K562 (cell line): ENCODE data around the gene DIP2C.

ENCODE experiments used
- ETV6 ChIP-seq, 3 experiments: fragments of 150-350 bp in 1 of 3; sonication (generic) in 1 of 3; formaldehyde crosslinking in 1 of 3; IDR thresholded peaks; 2 replicates each; pipeline versions ENCODE4 v1.6.1 to v1.8.0; 2014 to 2022; ENCODE audit warnings: borderline replicate concordance in 2 of 3, low read depth in 2 of 3, antibody characterized with exemption in 1 of 3, low read length in 1 of 3, mild to moderate bottlenecking in 1 of 3, missing genetic modification reagents in 1 of 3
- HNRNPK ChIP-seq: fragments of 200-400 bp; formaldehyde crosslinking; IDR thresholded peaks from one replicate; pipeline ENCODE4 v1.6.1; 2018; ENCODE audit warnings: mild to moderate bottlenecking, low read depth, low read length; ENCODE audit not compliant: poor library complexity, severe bottlenecking
- MYNN ChIP-seq, 2 experiments: sonication (generic); formaldehyde crosslinking in 1 of 2; IDR thresholded peaks; 2 replicates each; pipeline versions ENCODE4 v1.5.0 to v1.6.1; 2016 to 2020; ENCODE audit warnings: antibody characterized with exemption in 1 of 2, missing genetic modification reagents in 1 of 2
- ZNF274 ChIP-seq: IDR thresholded peaks from 2 replicates; pipeline ENCODE4 v1.6.1; 2011; ENCODE audit warnings: low read depth, mild to moderate bottlenecking, low read length, moderate library complexity, borderline replicate concordance
- TF ChIP-seq, protein P1 (sequence below): fragments of 450-650 bp; IDR thresholded peaks from 2 replicates; pipeline ENCODE4 v1.6.1; 2014; ENCODE audit warnings: low read depth, mild to moderate bottlenecking, moderate library complexity, borderline replicate concordance
- TF ChIP-seq, protein P2 (sequence below), 2 experiments: IDR thresholded peaks in 1 of 2; conservative IDR thresholded peaks in 1 of 2; 2 replicates each; pipeline ENCODE4 v1.6.1; 2016; ENCODE audit warnings: low read depth in 2 of 2, mild to moderate bottlenecking in 1 of 2, missing compliant biosample characterization in 1 of 2, missing genetic modification characterization in 1 of 2, moderate library complexity in 1 of 2

DNA sequence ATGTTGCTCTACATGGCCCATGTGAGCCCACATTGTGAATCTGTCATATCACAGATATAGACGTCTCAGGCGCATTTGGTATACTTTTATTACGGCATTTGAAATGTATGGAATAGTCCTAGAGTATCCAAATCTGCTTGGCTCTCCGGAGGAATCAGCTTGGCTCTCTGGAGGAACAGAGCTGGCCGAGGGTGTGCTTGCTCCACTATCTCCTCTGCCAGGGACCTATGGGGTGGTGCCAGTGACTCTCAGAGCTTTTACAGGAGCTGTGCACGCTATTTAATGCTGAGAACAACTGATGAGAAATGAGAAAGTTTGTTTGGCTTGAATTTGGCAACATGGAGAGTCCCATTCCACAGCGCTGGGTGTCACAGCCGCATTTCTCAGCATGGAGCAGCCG lies 410.2 kb downstream of the DIP2C start:
- TF ChIP-seq MYNN (IDR thresholded peaks at IDR 0.05) (no peak), MYNN (CRISPR knock-in tag; IDR thresholded peaks at IDR 0.05) (no peak), HNRNPK (no peak), ETV6 (IDR thresholded peaks at IDR 0.05; ENCODE audit: borderline replicate concordance in 1 of 2, low read depth in 2 of 2, low read length in 1 of 2) (no peak), ETV6 (CRISPR knock-in tag; IDR thresholded peaks at IDR 0.05; ENCODE audit: borderline replicate concordance) (no peak), ZNF274 (no peak)
- TF ChIP-seq, protein P1, sequence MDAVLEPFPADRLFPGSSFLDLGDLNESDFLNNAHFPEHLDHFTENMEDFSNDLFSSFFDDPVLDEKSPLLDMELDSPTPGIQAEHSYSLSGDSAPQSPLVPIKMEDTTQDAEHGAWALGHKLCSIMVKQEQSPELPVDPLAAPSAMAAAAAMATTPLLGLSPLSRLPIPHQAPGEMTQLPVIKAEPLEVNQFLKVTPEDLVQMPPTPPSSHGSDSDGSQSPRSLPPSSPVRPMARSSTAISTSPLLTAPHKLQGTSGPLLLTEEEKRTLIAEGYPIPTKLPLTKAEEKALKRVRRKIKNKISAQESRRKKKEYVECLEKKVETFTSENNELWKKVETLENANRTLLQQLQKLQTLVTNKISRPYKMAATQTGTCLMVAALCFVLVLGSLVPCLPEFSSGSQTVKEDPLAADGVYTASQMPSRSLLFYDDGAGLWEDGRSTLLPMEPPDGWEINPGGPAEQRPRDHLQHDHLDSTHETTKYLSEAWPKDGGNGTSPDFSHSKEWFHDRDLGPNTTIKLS: no peak
- TF ChIP-seq, protein P2, sequence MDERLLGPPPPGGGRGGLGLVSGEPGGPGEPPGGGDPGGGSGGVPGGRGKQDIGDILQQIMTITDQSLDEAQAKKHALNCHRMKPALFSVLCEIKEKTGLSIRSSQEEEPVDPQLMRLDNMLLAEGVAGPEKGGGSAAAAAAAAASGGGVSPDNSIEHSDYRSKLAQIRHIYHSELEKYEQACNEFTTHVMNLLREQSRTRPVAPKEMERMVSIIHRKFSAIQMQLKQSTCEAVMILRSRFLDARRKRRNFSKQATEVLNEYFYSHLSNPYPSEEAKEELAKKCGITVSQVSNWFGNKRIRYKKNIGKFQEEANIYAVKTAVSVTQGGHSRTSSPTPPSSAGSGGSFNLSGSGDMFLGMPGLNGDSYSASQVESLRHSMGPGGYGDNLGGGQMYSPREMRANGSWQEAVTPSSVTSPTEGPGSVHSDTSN (CRISPR knock-in tag; IDR thresholded peaks at IDR 0.05; ENCODE audit: low read depth): no peak
- TF ChIP-seq, protein P2 (tag; conservative IDR thresholded peaks at IDR 0.05; ENCODE audit: low read depth): no peak
